Measurements from ENCODE around the gene CHIT1. TPM values are rescaled to one million over a fixed set of nuclear protein-coding genes. Genes with fewer than 3 reads are reported as not detected.

Gene CHIT1
- total RNA-seq, 1 experiment from 2014 or later, result not detected

- Histone ChIP-seq H3K9me3 (ENCODE audit: control insufficient read depth in 1 of 2, insufficient read depth in 1 of 2, low read depth in 1 of 2, low read length in 2 of 2) (no peaks in the 10 kb centered on the region), H3K79me2 (ENCODE audit: insufficient read depth, low read length) (no peaks in the 10 kb centered on the region), H3K4me3 (replicated peaks in 1 of 2; ENCODE audit: low read depth in 1 of 2, low read length in 2 of 2) (no peak overlapping the region), H3K9ac (ENCODE audit: low read length) (no peak overlapping the region), H3K4me1 (ENCODE audit: control insufficient read depth in 1 of 2, insufficient read depth in 2 of 2, low read length in 2 of 2) (peaks cover 0 to 12% of the 10 kb centered on the region in 2 experiments; a peak in 2 of 4 replicates), H3K36me3 (ENCODE audit: control insufficient read depth in 1 of 2, insufficient read depth in 2 of 2, low read length in 2 of 2) (no peaks in the 10 kb centered on the region), H3K27ac (ENCODE audit: low read depth, low read length) (no peak overlapping the region), H3K4me2 (ENCODE audit: low read length) (no peak overlapping the region), H3K27me3 (ENCODE audit: insufficient read depth, low read length) (no peaks in the 10 kb centered on the region), H3K9me2 (ENCODE audit: insufficient read depth) (no peaks in the 10 kb centered on the region), H4K20me1 (ENCODE audit: insufficient read depth) (no peaks in the 10 kb centered on the region), H2AFZ (ENCODE audit: low read depth, low read length, poor library complexity, severe bottlenecking) (no peak overlapping the region)
- BruUV-seq (replicated peaks), result no TSS peak
- ChIA-PET CTCF (interaction anchor here (1.9 kb wide), 1 partner anchor 226 kb away, joined by 9 read pairs; no protein-coding TSS in a partner anchor), POLR2A (no interaction called here), RAD21 (ENCODE audit: low non-redundant PET in 1 of 2, low total read pairs in 2 of 2, uncharacterized antibody in 2 of 2, unreplicated experiment in 2 of 2) (no interaction called here)
- intact Hi-C loops (cut with micrococcal nuclease), result no loop called here
- ATAC-seq (no peak), DNase-seq (ENCODE audit: low read depth, low spot score) (no peak)
- TF ChIP-seq SIN3A (IDR thresholded peaks at IDR 0.05; ENCODE audit: low read depth) (no peak), ZBTB33 (IDR thresholded peaks at IDR 0.05; ENCODE audit: extremely low read depth, insufficient replicate concordance, low read length) (no peak), CBX3 (IDR thresholded peaks at IDR 0.05; ENCODE audit: low read depth) (no peak), POLR2A (IDR thresholded peaks at IDR 0.05; ENCODE audit: borderline replicate concordance, extremely low read depth, insufficient read depth, insufficient read length) (no peak), MAX (IDR thresholded peaks at IDR 0.05) (no peak), SRF (IDR thresholded peaks at IDR 0.05; ENCODE audit: low read depth) (no peak), FOSL1 (IDR thresholded peaks at IDR 0.05; ENCODE audit: low read depth) (no peak), CTCF (IDR thresholded peaks at IDR 0.05 in 2 of 3, conservative IDR thresholded peaks at IDR 0.05 in 1 of 3; ENCODE audit: borderline replicate concordance in 1 of 3, insufficient read depth in 1 of 3, low read depth in 2 of 3, low read length in 2 of 3) (no peak), YY1 (IDR thresholded peaks at IDR 0.05; ENCODE audit: extremely low read depth, insufficient replicate concordance, low read depth, low read length) (no peak), REST (IDR thresholded peaks at IDR 0.05; ENCODE audit: low read depth) (no peak), SP1 (IDR thresholded peaks at IDR 0.05; ENCODE audit: low read depth) (no peak), EZH2phosphoT487 (IDR thresholded peaks at IDR 0.05; ENCODE audit: borderline replicate concordance) (no peak), EGR1 (IDR thresholded peaks at IDR 0.05; ENCODE audit: low read depth) (no peak), TCF7L2 (IDR thresholded peaks at IDR 0.05; ENCODE audit: borderline replicate concordance, extremely low read depth, insufficient read depth, insufficient read length) (no peak), ELF1 (IDR thresholded peaks at IDR 0.05; ENCODE audit: borderline replicate concordance, low read depth) (no peak)
- TF ChIP-seq, protein P1, sequence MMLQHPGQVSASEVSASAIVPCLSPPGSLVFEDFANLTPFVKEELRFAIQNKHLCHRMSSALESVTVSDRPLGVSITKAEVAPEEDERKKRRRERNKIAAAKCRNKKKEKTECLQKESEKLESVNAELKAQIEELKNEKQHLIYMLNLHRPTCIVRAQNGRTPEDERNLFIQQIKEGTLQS (IDR thresholded peaks at IDR 0.05), result no peak
Measured at GRCh38 chr1:203265541-203265940, 36.1 kb upstream of the CHIT1 start.

Data from HCT116 (cell line).